ENCODE results near the gene FXYD5.

DNA sequence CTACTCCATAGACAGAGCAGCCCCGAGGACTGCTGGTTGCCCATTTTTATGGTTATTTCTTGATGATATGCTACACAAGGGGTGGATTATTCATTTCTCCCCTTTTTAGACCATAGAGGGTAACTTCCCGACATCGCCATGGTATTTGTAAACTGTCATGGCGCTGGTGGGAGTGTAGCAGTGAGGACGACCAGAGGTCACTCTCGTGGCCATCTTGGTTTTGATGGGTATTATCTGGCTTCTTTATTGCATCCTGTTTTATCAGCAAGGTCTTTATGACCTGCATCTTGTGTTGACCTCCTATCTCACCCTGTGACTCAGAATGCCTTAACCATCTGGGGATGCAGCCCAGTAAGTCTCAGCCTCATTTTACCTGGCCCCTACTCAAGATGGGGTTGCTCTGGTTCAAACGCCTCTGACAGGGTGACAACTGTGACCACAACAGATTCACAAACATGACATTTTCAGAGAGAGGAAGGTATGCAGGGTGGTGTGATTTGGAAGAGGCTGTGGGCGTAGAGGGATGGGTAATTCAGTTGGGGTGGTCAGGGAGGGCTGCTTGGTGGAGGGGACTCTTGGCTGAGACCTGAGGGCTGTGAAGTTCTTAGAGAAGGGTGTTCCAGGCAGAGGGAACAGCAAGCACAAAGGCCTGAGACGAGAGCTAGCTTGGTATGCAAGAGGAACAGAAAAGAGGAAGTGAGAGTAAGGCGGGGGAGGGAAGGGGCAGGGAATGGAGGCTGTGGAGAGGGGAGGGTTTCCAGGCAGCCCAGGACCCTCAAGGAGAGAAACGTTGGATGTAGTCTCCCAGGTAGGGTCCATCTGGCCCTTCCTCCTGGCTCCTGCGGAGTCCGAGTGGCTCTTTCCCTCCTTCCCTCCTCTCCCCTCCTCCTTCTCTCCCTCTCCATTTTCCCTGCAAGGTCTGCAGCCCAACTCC is 50.5 kb downstream of the FXYD5 start:
- TF ChIP-seq CTCF (IDR thresholded peaks at IDR 0.05) (no peak), ZFX (IDR thresholded peaks at IDR 0.05; ENCODE audit: borderline replicate concordance) (no peak)
